GM12872 (cell line): Measurements from ENCODE around the gene ANO4.

Source experiments
- TF ChIP-seq, protein P1 (sequence below): IDR thresholded peaks from 3 replicates; pipeline ENCODE4 v1.5.1; 2011; ENCODE audit warnings: low read depth, mild to moderate bottlenecking, low read length, moderate library complexity; ENCODE audit not compliant: insufficient read depth

ANO4 gene

DNA sequence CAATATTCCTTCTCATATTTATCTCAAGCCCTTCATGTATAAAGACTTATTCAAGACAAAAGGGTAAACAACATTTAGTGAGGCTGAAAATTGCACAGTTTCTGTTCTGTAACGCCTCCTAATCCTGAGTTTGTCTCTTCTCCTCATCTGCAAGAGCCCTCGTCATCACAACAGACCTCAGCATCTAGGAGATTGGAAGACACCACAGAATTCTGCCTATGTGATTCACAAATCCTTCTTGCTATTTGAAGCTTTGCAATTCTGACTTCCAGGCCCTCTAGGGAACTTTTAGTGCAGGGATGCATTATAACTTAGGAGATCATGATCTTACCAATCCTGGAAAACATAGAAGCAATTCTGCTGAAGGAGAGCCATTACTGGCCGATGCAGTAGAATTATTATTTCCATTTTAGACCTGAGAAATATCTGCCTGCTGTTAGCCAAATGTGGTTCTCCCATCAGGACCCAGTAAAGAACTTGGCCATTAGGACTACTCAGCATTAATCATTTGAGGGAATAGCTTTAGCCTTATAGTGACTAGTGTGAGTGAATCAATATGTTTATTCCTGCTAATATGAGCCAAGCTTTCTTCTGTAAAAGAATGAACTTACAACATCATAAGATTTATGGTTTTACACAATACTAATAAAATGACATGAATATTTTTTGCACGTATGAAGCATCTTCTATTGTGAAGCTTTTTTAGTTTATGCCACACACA, 119.5 kb downstream of the ANO4 start:
- TF ChIP-seq, protein P1, sequence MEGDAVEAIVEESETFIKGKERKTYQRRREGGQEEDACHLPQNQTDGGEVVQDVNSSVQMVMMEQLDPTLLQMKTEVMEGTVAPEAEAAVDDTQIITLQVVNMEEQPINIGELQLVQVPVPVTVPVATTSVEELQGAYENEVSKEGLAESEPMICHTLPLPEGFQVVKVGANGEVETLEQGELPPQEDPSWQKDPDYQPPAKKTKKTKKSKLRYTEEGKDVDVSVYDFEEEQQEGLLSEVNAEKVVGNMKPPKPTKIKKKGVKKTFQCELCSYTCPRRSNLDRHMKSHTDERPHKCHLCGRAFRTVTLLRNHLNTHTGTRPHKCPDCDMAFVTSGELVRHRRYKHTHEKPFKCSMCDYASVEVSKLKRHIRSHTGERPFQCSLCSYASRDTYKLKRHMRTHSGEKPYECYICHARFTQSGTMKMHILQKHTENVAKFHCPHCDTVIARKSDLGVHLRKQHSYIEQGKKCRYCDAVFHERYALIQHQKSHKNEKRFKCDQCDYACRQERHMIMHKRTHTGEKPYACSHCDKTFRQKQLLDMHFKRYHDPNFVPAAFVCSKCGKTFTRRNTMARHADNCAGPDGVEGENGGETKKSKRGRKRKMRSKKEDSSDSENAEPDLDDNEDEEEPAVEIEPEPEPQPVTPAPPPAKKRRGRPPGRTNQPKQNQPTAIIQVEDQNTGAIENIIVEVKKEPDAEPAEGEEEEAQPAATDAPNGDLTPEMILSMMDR = no peak

DNA sequence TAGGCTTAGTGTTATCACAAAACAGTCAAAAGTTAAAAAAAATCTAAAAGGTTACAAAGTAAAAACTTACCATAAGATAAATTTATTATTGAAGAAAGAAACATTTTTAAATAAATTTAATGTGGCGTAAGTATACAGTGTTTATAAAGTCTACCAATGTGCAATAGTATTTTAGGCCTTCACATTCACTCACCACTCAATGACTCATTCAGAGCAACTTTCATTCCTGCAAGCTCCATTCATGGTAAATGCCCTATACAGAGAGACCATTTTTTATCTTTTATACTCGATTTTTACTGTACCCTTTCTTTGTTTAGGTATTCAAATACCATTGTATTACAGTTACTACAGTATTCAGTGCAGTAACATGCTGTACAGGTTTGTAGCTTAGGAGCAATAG, 124.5 kb downstream of the ANO4 start:
- TF ChIP-seq, protein P1 = no peak

DNA sequence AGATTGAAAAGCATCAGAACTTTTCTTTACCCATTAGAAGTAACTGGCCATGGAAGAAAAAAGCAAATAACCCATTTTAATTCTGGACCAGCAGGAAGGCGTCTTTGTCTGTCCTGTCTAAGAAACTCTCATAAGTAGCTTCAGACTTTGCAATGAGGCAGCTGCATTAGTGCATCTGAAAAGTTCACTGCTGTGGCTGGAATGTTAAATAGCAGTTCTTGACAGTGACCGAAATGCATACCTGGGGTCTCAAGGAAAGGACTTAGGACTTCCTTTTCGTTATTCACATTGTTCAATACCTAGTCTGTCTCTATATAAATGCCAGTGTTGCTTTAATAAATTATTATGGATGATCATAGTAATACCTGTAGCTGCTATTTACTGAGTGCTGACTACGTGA, 125.9 kb downstream of the ANO4 start:
- TF ChIP-seq, protein P1 = no peak

DNA sequence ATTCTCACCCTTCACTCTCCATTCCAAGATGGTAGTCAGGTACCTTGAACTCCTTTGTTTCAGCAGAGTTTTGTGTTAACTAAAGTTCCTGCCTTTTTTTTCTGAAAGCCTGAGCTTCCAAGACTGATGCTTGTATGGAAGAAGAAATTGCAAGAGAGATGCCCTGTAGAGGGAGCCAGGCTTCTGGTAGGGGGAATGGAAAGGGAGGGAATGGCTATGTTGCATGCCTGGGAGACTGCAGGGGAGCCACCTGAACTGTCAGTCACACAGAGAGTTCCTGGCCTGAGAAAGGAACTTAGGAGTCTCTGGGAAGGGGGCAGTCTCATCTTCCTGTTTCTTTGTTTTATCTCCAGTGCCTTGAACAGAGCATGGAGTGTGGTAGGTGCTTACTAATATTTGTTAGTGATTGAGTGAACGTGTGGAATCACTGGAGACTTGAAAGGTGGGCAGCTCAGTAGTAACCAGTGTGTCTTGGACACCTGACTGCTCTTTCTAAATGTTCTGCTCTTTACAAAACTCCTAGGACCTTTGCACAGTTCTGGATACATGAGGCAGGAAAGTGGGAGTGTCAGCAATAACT, 132.2 kb downstream of the ANO4 start:
- TF ChIP-seq, protein P1 = no peak

DNA sequence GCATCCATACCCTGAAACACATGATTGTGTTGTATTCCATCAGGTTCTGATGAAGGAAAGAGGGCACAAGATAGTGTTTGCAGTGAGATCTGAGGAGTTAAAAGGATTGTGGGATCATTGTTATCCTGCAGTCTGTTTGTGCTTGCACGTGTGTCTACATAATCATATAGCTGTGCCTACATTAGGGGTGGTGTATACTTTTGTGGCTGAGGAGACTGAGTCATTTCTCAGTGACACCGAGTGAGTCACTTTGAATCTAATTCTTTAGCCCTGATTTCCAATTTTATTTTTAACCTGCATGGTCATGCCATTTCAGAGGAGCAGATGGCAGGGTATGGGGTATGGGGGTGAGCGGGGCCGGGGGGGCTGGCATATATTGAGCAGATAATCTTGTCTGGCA, 133.2 kb downstream of the ANO4 start:
- TF ChIP-seq, protein P1 = no peak

DNA sequence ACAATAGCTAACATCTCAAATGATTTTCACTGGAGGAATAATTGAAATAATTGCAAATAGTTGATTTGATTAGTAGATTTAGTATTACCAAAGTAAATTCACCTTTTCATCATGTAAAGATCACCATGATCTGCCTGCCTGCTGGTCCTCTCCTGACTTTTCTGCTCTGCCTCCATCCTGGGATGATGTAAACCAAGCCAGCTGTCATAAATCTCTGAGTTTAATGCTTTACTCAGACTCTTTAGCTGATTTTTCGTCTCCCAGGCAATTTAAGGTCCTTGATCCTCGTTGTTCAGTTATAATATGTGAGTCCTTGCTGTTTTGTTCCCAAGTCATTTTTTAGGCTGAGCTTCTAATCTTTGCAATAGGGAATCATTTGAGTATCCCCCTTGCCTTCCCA, 138.0 kb downstream of the ANO4 start:
- TF ChIP-seq, protein P1 = no peak

DNA sequence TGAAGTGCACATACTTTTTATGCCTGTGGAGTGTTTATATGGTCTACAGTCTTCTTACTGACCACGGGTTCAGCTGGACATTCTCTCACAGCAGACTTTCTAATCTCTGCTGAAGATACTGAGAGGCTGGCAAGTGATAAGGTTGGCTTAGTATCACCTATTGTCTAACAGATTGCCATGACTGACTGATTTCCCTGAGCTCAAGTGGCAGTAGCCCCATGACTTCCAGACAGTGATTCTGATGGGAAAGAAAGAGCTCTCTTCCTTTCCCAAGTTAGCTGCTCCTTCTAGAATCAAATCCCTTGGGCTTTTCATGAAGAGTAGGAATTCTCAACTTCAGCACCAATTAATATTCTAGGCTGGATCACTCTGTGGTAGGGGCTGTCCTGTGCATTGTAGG, 141.4 kb downstream of the ANO4 start:
- TF ChIP-seq, protein P1 = no peak
